ENCODE measurements around the gene PLCB4. TPM values are rescaled to one million over a fixed set of nuclear protein-coding genes. Genes with fewer than 3 reads are reported as not detected.

Gene PLCB4
- polyA plus RNA-seq, 1 of the 3 experiments (the other 2 are of a cell fraction), result 5.5 TPM

GRCh38 chr20:9092655-9093054, 23.8 kb downstream of the PLCB4 start:
- no peaks in the 10 kb centered on the region for H3K9me3 ChIP-seq
- no peaks in the 10 kb centered on the region for H3F3A ChIP-seq (replicated peaks; ENCODE audit: insufficient read depth)
- no peaks in the 10 kb centered on the region for H3K36me3 ChIP-seq (replicated peaks in 1 of 2; ENCODE audit: control insufficient read depth in 1 of 2, insufficient read depth in 2 of 2, low read length in 1 of 2)
- H3K4me3 ChIP-seq (ENCODE audit: low read depth in 2 of 2, low read length in 1 of 2), result no peak overlapping the region
- H3K27me3 ChIP-seq (ENCODE audit: insufficient read depth), result no peaks in the 10 kb centered on the region
- H3K9me2 ChIP-seq, result no peaks in the 10 kb centered on the region
- 0 out of 2 replicates have a peak, but pooled peaks cover 8% of the 10 kb centered on the region for H3K79me2 ChIP-seq (ENCODE audit: insufficient read depth)
- TF ChIP-seq USF2 (IDR thresholded peaks at IDR 0.05; ENCODE audit: borderline replicate concordance, low read depth, low read length) (no peak), SMC3 (IDR thresholded peaks at IDR 0.05; ENCODE audit: low read depth, low read length) (no peak), IRF3 (IDR thresholded peaks at IDR 0.05; ENCODE audit: low read depth, low read length) (no peak), MXI1 (IDR thresholded peaks at IDR 0.05; ENCODE audit: low read depth, low read length) (no peak), RFX5 (IDR thresholded peaks at IDR 0.05; ENCODE audit: low read length) (no peak), EP300 (IDR thresholded peaks at IDR 0.05; ENCODE audit: borderline replicate concordance in 1 of 2, low read depth in 1 of 2, low read length in 1 of 2) (no peak)
- no peaks in the 10 kb centered on the region for H4K20me1 ChIP-seq (ENCODE audit: insufficient read depth)
- no peak overlapping the region for H3K9ac ChIP-seq
- ChIA-PET POLR2A (no interaction called here), CTCF (interaction anchor here (1.0 to 1.2 kb wide), 3 partner anchors 14 to 301 kb away, joined by 3 to 4 read pairs (median 4); partner anchors contain the start of gene PLCB4)
- no peak for DNase-seq
- 90% methylated on average over 3 of the region's 3 CpGs for WGBS (ENCODE audit: low lambda C conversion rate)
- H2AFZ ChIP-seq (ENCODE audit: low read depth), result no peak overlapping the region
- no peak overlapping the region for H3K4me2 ChIP-seq
- H3K27ac ChIP-seq (ENCODE audit: low read depth in 2 of 2, low read length in 1 of 2), result no peak overlapping the region
- peaks cover 5 to 11% of the 10 kb centered on the region in 2 experiments for H3K4me1 ChIP-seq (ENCODE audit: control insufficient read depth in 1 of 2, insufficient read depth in 2 of 2, low read depth in 1 of 2, low read length in 1 of 2)

GRCh38 chr20:9093218-9093957, 24.5 kb downstream of the PLCB4 start:
- Histone ChIP-seq H3K4me3 (ENCODE audit: low read depth in 2 of 2, low read length in 1 of 2) (no peak overlapping the region), H3F3A (replicated peaks; ENCODE audit: insufficient read depth) (no peaks in the 10 kb centered on the region), H3K36me3 (replicated peaks in 1 of 2; ENCODE audit: control insufficient read depth in 1 of 2, insufficient read depth in 2 of 2, low read length in 1 of 2) (no peaks in the 10 kb centered on the region), H2AFZ (ENCODE audit: low read depth) (no peak overlapping the region), H3K79me2 (ENCODE audit: insufficient read depth) (0 out of 2 replicates have a peak, but pooled peaks cover 8% of the 10 kb centered on the region), H3K9me2 (no peaks in the 10 kb centered on the region), H3K4me1 (ENCODE audit: control insufficient read depth in 1 of 2, insufficient read depth in 2 of 2, low read depth in 1 of 2, low read length in 1 of 2) (peaks cover 5 to 6% of the 10 kb centered on the region in 2 experiments), H3K4me2 (no peak overlapping the region), H3K27me3 (ENCODE audit: insufficient read depth) (no peaks in the 10 kb centered on the region), H3K9me3 (no peaks in the 10 kb centered on the region), H3K27ac (ENCODE audit: low read depth in 2 of 2, low read length in 1 of 2) (no peak overlapping the region), H4K20me1 (ENCODE audit: insufficient read depth) (no peaks in the 10 kb centered on the region), H3K9ac (no peak overlapping the region)
- no peak for DNase-seq
- ChIA-PET CTCF (interaction anchor here (1.0 to 1.2 kb wide), 4 partner anchors 12 to 300 kb away, joined by 3 to 4 read pairs (median 4); partner anchors contain the start of gene PLCB4), POLR2A (no interaction called here)
- 79% methylated on average over 8 of the region's 8 CpGs for WGBS (ENCODE audit: low lambda C conversion rate)
- TF ChIP-seq POLR2AphosphoS5 (IDR thresholded peaks at IDR 0.05; ENCODE audit: low read depth, low read length) (no peak), IRF3 (IDR thresholded peaks at IDR 0.05; ENCODE audit: low read depth, low read length) (no peak), TCF12 (IDR thresholded peaks at IDR 0.05) (no peak), PBX3 (IDR thresholded peaks at IDR 0.05) (no peak), FOSL2 (IDR thresholded peaks at IDR 0.05; ENCODE audit: borderline replicate concordance, low read depth) (no peak), RCOR1 (IDR thresholded peaks at IDR 0.05; ENCODE audit: low read length) (no peak), RFX5 (IDR thresholded peaks at IDR 0.05; ENCODE audit: low read length) (no peak), CTCF (IDR thresholded peaks at IDR 0.05) (no peak), TAF1 (IDR thresholded peaks at IDR 0.05; ENCODE audit: borderline replicate concordance, low read depth, low read length) (no peak), USF2 (IDR thresholded peaks at IDR 0.05; ENCODE audit: borderline replicate concordance, low read depth, low read length) (no peak), EP300 (IDR thresholded peaks at IDR 0.05; ENCODE audit: borderline replicate concordance in 1 of 2, low read depth in 1 of 2, low read length in 1 of 2) (no peak), MAX (IDR thresholded peaks at IDR 0.05; ENCODE audit: low read depth) (no peak), MXI1 (IDR thresholded peaks at IDR 0.05; ENCODE audit: low read depth, low read length) (no peak), ELF1 (IDR thresholded peaks at IDR 0.05) (no peak), FOXM1 (IDR thresholded peaks at IDR 0.05; ENCODE audit: low read depth) (no peak), FOXJ3 (CRISPR knock-in tag; IDR thresholded peaks at IDR 0.05) (no peak), TEAD4 (IDR thresholded peaks at IDR 0.05; ENCODE audit: borderline replicate concordance, insufficient read depth) (no peak)

Data from SK-N-SH (cell line).